NCI-H2196 treated with DMSO at 0.1 percent for 48 hours (cell line): ENCODE results near the gene HLCS.

Experiments used
- DNase-seq: peaks from one replicate; lab custom pipeline; 2025; ENCODE audit not compliant: unreplicated experiment; lab: John Stamatoyannopoulos, UW

HLCS gene

GRCh38 chr21:36985751-36986594 is 19.5 kb upstream of the HLCS start:
- no peak for DNase-seq

GRCh38 chr21:36981977-36982700 is 15.7 kb upstream of the HLCS start:
- DNase-seq = no peak

GRCh38 chr21:36981049-36981391 is 14.6 kb upstream of the HLCS start:
- DNase-seq = no peak

DNA sequence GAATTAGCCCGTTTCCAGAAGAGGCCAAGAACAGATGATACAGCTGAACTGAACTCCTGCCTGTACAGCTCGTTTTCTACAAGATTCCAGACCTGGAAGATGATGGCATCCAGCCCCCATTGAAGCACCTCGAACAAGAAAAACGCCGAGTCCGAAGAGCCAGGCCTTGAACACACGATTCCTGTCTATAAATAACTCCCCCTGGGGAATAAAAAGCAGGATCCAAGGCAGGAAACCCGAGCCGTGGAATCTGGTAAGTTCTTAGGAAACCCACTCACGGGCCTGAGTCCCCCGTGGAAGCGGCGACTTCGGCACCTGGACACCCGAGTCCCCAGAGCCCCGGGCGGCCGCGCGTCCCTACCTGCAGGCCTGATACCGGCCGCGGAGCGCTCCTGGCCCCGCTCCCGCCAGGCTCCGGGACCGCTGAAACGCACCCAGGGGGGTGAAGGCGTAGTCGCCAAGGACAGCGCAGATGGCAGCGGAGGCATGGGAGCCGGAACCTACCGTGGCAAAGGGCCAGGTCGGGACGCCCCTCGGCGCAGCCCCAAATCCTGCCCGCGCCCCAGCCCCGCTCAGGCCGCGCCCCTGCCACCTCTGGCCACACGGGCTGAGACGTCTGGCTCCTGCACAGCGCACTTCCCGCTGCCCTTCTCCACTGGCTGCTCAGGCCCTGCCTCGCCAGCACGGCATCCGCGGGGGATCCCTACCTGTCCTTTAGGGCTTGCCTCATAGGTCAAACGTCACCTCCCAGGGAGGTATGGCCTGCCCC is 14.0 kb upstream of the HLCS start:
- peak; percentile 24 for DNase-seq

DNA sequence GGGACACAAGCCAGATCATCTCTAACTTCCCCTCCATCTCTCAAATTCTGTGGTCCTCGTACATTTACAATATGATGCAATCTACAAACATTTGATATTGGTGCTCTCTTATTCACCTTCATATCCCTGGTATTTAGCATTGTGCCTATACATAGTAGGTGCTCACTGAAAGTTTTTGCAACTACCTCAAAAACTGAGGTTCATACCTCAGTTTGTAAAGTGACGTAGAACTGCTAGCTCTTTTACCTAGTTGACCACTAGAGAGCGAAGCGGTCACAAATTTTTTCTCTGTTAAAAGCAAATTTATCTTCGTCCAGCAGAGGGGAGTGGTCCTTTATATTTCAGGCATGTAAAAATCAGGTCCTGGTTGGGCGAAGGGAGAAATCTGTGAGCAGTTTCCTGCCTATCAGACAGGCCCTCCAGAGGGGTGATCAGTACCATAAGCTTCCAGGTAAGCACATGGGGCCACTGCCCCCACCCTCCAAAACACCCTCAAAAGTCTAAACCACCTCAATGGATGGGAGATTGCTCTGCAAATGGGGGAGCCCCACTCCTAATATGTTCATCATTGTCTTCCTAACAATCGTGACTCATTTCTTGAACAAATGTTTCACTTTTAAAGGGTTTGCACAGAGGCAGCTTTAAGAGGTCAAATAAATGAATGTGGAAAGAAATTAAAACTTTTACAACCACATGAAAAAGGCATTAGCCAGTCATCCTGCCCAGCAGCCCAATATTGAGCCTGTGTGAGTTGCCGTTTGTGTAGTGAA is 10.6 kb upstream of the HLCS start:
- DNase-seq = peak; percentile 8

DNA sequence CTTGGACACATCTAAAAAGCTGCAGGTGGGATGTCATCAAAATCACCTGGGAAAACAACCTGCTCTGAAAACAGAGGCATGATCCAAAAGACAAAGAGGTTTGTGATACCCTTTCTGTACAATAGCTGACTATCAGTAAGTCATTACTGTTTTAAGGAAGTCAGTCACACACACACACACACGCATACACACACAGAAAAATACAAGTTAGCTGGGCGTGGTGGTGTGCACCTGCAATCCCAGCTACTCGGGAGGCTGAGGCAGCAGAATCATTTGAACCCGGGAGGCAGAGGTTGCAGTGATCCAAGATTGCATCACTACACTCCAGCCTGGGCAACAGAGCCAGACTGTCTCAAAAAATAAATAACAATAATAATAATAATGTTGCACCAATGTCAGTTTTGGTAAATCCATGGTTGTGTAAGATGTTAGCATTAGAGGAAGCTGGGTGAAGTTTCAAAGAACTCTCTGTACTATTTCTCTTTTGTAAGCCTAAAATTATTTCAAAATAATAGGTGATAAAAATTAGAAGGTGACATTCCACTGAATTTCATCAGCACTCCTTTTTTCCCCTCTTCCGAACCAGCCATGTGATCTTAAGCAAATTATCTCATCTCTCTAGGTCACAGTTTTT is 9.9 kb upstream of the HLCS start:
- DNase-seq = no peak

GRCh38 chr21:36974851-36975192 is 8.4 kb upstream of the HLCS start:
- DNase-seq = no peak

GRCh38 chr21:36973986-36974850 is 7.7 kb upstream of the HLCS start:
- no peak for DNase-seq

DNA sequence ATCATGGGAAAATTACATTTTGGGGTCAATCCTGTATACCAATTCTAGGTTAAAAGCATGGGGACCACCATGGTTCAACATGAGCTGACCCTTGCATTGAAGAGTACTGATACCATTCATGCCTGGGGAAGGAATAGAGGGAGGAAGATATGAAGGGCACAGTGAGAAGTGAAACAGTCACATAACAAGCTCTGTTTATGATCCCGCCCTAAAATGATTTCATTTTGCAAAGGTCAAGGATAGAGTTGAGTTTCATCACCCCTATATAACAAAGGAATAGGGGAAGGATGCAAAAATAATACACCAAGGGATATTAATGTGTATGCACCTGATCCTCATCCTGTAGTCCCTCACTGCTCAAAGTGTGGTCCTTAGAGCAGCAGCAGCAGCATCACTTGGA is 2.5 kb upstream of the HLCS start:
- no peak for DNase-seq

DNA sequence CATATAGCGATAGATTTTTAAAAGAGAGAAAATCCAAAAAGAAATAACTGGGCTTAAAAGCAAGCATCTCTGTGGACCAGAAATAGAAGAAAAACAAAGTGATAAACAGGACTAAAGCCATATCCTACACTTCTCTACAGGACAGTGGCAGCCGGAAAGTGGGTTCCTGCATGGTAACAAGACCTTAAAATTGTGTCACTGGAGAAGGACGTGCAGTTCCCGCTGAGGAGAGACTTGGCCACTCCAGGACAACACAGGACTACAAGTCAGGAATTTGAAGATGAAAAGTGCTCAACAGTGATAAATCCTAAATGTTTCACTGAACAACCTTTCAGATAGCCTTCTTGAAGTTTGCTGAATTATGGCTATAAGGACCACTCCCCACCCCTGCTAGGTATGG is 1.9 kb upstream of the HLCS start:
- DNase-seq = no peak

DNA sequence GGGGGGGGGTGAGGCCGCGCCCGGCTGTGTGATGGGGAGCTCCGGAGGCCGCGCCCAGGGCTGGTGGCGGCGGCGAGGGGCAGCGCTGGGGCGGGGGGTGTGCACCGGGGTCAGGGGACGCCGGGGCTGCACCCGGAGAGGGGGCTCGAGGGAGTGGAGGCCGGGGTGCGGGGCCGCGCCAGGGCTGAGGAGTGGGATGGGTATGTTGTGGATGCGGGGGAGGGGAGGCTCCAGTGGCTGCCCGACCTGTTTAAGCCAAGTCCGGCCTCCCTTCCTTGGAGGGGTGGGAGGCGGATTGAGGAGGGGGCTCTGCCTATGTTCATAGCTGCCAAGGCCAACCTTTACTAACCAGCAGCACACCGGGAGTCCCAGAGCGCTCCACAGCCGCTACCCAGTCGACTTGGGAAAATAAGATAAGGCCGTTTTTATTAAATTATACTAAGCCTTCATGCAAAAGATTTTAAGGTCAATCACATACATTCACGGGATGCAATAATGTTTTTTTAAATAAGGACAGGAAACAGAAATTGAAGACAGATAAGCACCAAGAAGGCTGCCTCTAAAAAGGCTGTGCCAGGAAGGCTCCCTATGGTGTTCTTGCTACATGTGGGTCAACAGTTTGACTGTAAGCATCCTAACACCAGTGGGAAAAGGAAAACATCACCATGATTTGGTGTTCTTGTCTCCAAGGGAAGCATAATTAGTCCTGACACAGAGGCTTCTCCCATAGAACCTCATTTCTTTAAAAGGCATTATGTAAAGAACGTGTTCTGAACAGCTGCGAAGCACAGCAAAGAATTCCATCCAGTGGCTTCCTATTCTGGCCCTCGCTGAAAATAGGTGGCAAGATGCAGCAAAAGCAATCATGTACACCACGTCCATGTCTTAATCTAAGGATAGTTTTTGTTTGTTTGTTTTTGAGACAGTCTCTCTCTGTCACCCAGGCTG is 626 bp upstream of the HLCS start:
- no peak for DNase-seq

DNA sequence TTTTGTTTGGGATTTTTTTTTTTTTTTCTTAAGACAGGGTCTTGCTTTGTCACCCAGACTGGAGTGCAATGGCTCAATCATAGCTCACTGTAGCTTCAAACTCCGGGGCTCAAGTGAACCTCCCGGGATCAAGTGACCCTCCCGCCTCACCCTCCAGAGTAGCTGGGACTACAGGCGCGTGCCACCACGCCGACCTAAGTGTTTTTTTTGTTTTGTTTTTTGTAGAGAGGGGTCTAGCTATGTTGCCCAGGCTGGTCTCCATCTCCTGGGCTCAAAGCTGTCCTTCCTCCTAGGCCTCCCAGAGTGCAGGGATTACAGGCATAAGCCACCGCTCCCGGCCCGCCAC is 776 bp downstream of the HLCS start:
- no peak for DNase-seq

DNA sequence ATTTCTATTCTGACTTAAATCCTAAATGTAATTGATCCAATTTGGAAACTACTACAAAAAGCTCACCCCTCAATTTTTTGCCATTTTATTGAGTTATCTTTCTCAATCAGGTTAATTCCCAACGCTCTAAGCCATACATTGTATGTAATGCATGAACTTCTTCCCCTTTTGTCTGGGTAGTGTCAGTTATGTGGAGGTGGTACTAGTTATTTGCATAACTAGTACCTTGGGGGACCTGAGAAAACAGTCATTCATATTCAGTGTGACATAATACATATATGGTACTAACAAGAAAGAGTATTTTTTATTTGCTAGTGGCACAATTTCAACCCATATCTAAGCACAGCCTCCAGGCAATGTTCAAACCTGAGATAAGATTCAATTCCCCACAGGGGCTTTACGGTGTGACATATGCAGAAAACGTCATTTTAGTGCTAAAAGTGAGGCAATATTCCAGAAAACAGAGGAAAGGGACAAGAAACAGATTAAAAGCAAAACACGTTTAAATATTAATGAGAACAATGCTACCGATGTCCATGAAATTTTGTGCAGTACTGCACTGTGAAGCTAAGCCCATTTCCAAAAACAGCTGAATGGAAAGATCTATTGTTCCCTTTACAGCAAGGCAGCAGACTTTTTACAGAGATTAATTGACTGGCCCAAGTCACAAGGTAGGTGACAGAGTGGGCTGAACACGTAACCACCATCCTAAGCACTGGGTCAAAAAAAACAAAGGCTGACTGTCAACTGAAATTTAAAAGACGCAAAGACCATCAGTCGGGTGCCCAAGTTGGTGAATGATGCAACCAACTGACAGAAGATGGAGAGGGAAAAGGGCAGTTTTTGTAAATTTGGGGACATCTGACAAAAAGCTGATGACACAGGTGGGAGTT is 1.4 kb downstream of the HLCS start:
- no peak for DNase-seq

GRCh38 chr21:36964398-36964797 is 2.1 kb downstream of the HLCS start:
- DNase-seq = no peak

DNA sequence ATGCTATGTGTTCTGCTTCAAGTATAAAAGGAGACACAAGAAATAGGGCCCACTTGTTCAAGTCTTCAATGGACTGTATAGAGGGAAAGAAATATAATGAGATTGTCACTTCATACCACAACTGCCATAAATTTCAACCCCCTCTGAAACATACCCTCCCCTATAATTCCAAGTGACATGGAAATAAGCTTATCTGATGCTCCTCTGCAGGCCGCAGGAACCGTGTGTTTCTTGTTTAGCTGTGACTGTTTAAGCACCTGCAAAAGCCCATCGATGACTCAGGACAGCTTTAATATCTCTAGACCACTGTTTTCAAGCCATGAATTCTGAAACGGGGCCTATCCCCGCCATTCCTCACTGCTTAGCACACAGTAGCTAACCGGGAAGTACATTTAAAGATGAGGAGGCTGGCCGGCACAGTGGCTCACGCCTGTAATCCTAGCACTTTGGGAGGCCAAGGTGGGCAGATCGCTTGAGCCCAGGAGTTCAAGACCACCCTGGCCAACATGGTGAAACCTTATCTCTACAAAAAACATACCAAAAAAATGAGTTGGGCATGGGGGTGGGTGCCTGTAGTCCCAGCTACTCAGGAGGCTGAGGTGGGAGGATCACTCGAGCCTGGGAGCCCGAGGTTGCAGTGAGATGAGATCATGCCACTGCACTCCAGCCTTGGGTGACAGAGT is 4.2 kb downstream of the HLCS start:
- DNase-seq = no peak

DNA sequence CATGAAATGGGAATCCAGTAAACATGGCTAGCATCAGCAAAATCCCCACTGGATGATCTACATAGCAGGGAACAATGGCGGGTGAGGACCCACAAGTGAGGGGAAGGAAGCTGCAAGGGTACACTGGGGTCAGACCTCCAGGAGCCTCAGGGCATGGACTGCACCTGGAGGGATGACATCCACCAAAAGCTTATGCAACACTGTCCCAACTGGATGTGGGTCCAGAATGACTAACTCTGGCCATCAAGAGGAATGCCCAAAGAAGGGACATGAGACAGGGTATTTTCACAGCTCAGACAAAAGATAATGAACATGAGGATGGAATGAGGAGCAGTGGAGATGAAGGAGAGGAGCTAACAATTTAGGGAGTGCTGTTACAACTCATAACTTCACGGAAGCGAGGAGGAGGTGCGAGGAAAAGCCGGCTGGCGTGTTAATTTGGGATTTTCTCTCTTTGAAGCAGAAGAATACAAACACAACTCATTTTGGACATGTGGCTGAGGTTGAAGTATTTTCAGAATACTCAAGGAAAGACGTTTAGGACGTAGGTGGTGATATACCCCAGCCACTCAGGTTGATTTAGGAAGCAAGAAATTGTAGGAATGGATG is 5.7 kb downstream of the HLCS start:
- no peak for DNase-seq
